Measurements from ENCODE around the gene PRR15L. TPM values are rescaled to one million over a fixed set of nuclear protein-coding genes. Genes with fewer than 3 reads are reported as not detected.

The PRR15L gene
- 0.11 TPM in 1 of 2 replicates, not detected in the other for total RNA-seq

GRCh38 chr17:47957591-47958490, at the start of gene PRR15L:
TSS of gene PRR15L (minus strand) at chr17:47957883. CDS start at chr17:47953234, 4,649 bp downstream.

GRCh38 chr17:47970725-47971499, 13.2 kb upstream of the PRR15L start, which contains the start of gene CDK5RAP3:
TSS of gene CDK5RAP3 (plus strand) at chr17:47971113. CDS start at chr17:47971147, 34 bp downstream.

GRCh38 chr17:47941246-47942095, 16.2 kb downstream of the PRR15L start, which contains the start of gene PNPO:
TSS of gene PNPO (plus strand) at chr17:47941571. CDS start at chr17:47941676, 105 bp downstream.

Other genes starting within 250 kb of the PRR15L start
- gene TBX21, start 224.6 kb downstream of the PRR15L start, total RNA-seq = not detected in 2 replicates
- 6.8 and 9.5 TPM in 2 replicates for gene OSBPL7, start 136.1 kb downstream of the PRR15L start, total RNA-seq
- gene MRPL10, start 126.3 kb downstream of the PRR15L start, total RNA-seq = 31.5 and 33.6 TPM in 2 replicates
- 0.11 and 0.13 TPM in 2 replicates for gene LRRC46, start 126.2 kb downstream of the PRR15L start, total RNA-seq
- gene SCRN2, start 116.6 kb downstream of the PRR15L start, total RNA-seq = 29.4 and 36.5 TPM in 2 replicates
- 0.22 and 0.26 TPM in 2 replicates for gene SP6, start 106.7 kb downstream of the PRR15L start, total RNA-seq
- 2.2 and 2.6 TPM in 2 replicates for gene SP2, start 61.6 kb downstream of the PRR15L start, total RNA-seq
- gene PNPO, start 16.3 kb downstream of the PRR15L start, total RNA-seq = 46.6 and 47.6 TPM in 2 replicates
- 51.1 and 55.5 TPM in 2 replicates for gene CDK5RAP3, start 13.2 kb upstream of the PRR15L start, total RNA-seq
- 174 and 180 TPM in 2 replicates for gene COPZ2, start 79.9 kb upstream of the PRR15L start, total RNA-seq
- gene NFE2L1, start 90.5 kb upstream of the PRR15L start, total RNA-seq = 150 and 167 TPM in 2 replicates
- 52.4 and 53.0 TPM in 2 replicates for gene CBX1, start 143.6 kb upstream of the PRR15L start, total RNA-seq
- gene SNX11, start 149.9 kb upstream of the PRR15L start, total RNA-seq = 11.9 and 12.1 TPM in 2 replicates

Data from articular chondrocyte of knee joint (primary cell).